ENCODE measurements around the gene PICK1. TPM values are rescaled to one million over a fixed set of nuclear protein-coding genes. Genes with fewer than 3 reads are reported as not detected.

PICK1 gene
- total RNA-seq, 1 donor from 2014 or later: 8.9 TPM

DNA sequence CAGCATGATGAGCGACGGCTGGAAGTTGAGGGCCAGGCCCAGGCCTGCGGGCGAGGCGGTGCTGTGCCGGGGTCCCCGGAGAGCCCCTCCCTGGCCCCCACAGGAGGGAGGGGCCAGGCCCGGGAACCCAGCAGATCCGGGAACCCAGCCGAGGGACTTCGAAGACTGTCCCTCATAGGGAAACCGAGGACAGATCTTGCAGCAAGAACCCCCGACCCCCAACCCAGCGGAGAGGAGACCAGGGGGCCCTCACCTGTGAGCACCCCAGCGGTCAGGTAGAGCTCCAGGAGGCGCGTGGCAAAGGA lies 24.4 kb downstream of the PICK1 start:
- H3K9me3 ChIP-seq (ENCODE audit: control insufficient read depth in 3 of 3, low read length in 3 of 3): no peaks in the 10 kb centered on the region
- peak overlapping the region in 1 of 3 donors; percentile 68 for H3K9ac ChIP-seq (ENCODE audit: low read depth in 1 of 3, low read length in 3 of 3)
- H3K4me1 ChIP-seq (ENCODE audit: control insufficient read depth in 3 of 3, insufficient read depth in 3 of 3, low read length in 3 of 3): peaks cover 12 to 16% (median 13%) of the 10 kb centered on the region in 3 donors
- H3K27me3 ChIP-seq (ENCODE audit: control insufficient read depth in 3 of 3, insufficient read depth in 3 of 3, low read length in 3 of 3): peaks cover 15 to 30% (median 23%) of the 10 kb centered on the region in 3 donors
- H3K4me3 ChIP-seq (ENCODE audit: low read length in 3 of 3): peak overlapping the region; percentile 2 to 70 (median 68)
- H3K36me3 ChIP-seq (ENCODE audit: control insufficient read depth in 3 of 3, insufficient read depth in 3 of 3, low read length in 3 of 3): peaks cover 0 to 2% (median 0%) of the 10 kb centered on the region in 3 donors
- no peak overlapping the region for H3K27ac ChIP-seq (ENCODE audit: low read depth, low read length)

DNA sequence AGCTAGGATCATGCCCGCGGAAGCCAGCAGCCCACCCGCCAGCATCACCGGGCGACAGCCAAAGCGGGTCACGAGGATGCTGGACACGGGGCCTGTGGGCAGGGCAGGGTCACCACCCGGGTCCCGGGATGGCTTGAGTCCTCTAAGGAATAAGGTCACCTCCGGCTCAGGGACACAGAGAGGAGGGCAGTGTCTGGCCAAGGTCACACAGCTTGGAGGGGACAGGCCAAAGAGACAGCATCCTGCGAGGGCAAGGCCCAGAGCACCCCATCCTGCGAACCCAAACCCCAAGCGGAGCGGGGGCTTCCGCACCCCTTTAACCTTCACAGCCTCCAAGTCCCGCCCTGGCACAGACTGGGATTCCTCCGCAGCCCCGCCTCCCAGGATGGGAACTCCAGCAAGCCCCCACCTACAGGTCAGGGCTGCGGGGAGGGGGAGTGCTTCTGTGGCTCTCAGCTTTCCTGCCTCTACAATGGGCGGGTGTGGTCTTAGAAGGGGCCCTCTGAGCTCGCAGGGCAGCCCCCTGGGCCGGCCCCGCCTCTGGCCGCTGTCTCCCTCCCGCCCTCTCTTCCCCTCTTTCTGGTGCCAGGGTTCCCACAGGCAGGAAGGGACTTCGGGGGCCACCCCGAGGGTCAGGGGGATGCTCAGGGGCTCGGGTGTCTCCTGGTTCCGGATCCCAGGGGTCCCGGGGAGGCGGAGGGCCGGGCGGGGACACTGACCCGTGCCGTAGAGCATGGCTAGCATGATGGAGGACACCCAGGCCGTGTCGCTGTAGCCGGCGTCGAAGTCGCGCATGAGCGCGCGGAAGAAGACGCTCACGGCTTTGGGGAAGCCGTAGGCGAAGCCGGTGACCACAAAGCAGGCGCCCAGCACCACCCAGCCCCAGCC lies 25.0 kb downstream of the PICK1 start:
- Histone ChIP-seq H3K27ac (ENCODE audit: low read depth, low read length) (no peak overlapping the region), H3K4me1 (ENCODE audit: control insufficient read depth in 3 of 3, insufficient read depth in 3 of 3, low read length in 3 of 3) (peaks cover 12 to 16% (median 13%) of the 10 kb centered on the region in 3 donors), H3K36me3 (ENCODE audit: control insufficient read depth in 3 of 3, insufficient read depth in 3 of 3, low read length in 3 of 3) (peaks cover 0 to 2% (median under 1%) of the 10 kb centered on the region in 3 donors), H3K9ac (ENCODE audit: low read depth in 1 of 3, low read length in 3 of 3) (peak overlapping the region in 1 of 3 donors; percentile 68), H3K9me3 (ENCODE audit: control insufficient read depth in 3 of 3, low read length in 3 of 3) (no peaks in the 10 kb centered on the region), H3K4me3 (ENCODE audit: low read length in 3 of 3) (peak overlapping the region; percentile 2 to 70 (median 5)), H3K27me3 (ENCODE audit: control insufficient read depth in 3 of 3, insufficient read depth in 3 of 3, low read length in 3 of 3) (peaks cover 15 to 30% (median 23%) of the 10 kb centered on the region in 3 donors)

DNA sequence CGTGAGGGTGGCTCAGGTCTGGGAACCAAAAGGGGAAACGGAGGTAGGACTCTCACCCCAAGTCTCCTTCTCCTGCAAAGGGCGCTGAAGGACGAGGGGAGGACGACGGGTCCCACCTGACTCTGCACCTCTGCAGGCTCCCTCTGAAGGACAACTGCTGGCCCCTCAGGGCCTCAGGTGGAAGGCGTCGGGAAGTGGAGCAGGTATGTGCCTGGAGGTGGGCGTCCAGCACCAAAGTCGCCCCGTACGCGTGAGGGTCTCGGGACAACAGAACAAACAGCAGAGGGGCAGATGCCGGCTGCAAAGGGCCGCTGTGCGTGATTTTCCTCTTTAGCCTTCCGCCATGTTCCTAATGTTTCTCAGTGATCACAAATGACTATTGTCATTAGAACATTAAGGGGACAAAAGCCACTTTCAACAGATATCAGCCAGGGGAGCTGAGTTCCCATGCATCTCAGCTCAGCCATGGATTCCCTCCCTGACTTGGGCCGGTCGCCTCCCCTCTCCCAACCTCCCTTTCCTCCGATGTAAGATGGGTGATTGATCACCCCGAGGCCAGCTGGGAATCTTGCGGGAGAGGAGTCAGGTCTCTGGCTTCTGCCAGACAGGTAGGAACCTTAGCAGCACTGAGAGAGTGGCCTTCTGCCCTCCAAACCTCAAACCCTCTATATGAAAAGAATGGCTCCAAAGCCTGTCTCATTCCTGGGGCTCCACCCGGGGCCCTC lies 25.9 kb downstream of the PICK1 start:
- H3K9ac ChIP-seq (ENCODE audit: low read depth in 1 of 3, low read length in 3 of 3): no peak overlapping the region
- no peaks in the 10 kb centered on the region for H3K9me3 ChIP-seq (ENCODE audit: control insufficient read depth in 3 of 3, low read length in 3 of 3)
- H3K36me3 ChIP-seq (ENCODE audit: control insufficient read depth in 3 of 3, insufficient read depth in 3 of 3, low read length in 3 of 3): peaks cover 0 to 5% (median 4%) of the 10 kb centered on the region in 3 donors
- no peak overlapping the region for H3K27ac ChIP-seq (ENCODE audit: low read depth, low read length)
- H3K4me1 ChIP-seq (ENCODE audit: control insufficient read depth in 3 of 3, insufficient read depth in 3 of 3, low read length in 3 of 3): peaks cover 12 to 16% (median 13%) of the 10 kb centered on the region in 3 donors
- no peak overlapping the region for H3K4me3 ChIP-seq (ENCODE audit: low read length in 3 of 3)
- H3K27me3 ChIP-seq (ENCODE audit: control insufficient read depth in 3 of 3, insufficient read depth in 3 of 3, low read length in 3 of 3): peaks cover 15 to 30% (median 25%) of the 10 kb centered on the region in 3 donors

DNA sequence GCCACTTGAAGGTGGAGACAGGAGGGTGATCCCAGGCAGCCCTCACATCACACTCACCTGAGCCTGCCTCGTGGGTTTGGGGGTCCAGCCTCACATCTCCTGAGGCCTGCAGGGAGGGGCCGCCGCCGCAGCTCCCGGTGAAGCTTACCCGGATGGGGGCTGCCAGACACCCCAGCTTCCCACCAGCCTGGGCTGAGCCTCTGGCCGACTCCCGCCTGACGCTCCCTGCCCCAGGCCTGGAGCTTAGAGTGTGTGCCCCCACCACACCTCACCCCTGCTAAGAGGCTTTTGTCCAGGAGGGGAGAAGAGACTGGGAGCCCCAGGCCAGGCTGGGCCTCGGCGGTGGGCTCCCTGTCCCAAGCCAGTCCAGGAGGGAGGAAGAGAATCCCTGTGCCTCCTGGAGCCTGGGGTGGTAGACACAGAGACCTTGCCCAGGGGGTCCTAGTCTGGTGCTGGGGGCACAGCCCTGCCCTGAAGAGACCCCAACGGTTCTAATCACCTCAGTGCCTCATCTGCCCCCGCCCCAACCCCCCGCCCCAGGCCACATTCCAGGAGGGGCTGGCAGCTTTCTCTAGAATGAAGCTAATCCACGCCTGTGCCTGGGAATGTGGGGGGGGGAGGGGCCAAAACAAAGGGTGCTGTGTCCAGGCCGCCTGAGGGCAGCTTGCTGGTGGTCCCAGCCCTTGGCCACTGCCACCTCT lies 26.9 kb downstream of the PICK1 start, which contains the start of gene SLC16A8:
Gene SLC16A8 (minus strand): TSS at position 254 of the 701 bp plus-strand sequence. CDS start 1,311 bp downstream, outside the sequence.
- H3K4me3 ChIP-seq (ENCODE audit: low read length in 3 of 3): no peak within 1 kb of the TSS
- peaks cover 12 to 19% (median 13%) of the 10 kb centered on the region in 3 donors for H3K4me1 ChIP-seq (ENCODE audit: control insufficient read depth in 3 of 3, insufficient read depth in 3 of 3, low read length in 3 of 3)
- peaks cover 18 to 33% (median 30%) of the 10 kb centered on the region in 3 donors for H3K27me3 ChIP-seq (ENCODE audit: control insufficient read depth in 3 of 3, insufficient read depth in 3 of 3, low read length in 3 of 3)
- H3K27ac ChIP-seq (ENCODE audit: low read depth, low read length): no peak within 1 kb of the TSS
- H3K36me3 ChIP-seq (ENCODE audit: control insufficient read depth in 3 of 3, insufficient read depth in 3 of 3, low read length in 3 of 3): peaks cover 0 to 5% (median 4%) of the 10 kb centered on the region in 3 donors
- no peaks in the 10 kb centered on the region for H3K9me3 ChIP-seq (ENCODE audit: control insufficient read depth in 3 of 3, low read length in 3 of 3)
- no peak within 1 kb of the TSS for H3K9ac ChIP-seq (ENCODE audit: low read depth in 1 of 3, low read length in 3 of 3)

DNA sequence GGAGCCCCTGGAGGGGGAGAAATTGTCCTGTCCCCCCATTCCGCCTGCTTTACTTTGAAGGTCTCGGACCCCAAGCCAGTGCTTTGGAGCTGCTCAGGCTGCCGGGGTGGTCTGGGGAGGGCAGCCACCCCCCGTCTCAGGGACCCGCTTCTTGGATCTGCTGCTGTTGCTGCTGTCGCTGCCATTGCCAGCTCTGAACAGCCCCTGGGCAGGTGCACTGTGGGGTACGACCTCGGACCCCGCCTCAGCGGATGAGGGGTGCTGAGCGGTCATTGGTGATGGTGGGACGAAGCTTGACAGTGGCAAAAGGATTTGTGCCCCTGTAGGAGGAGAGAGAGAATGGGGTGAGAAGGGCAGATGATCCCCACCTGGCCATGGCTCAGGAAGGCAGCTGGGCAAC lies 27.9 kb downstream of the PICK1 start:
- no peak overlapping the region for H3K9ac ChIP-seq (ENCODE audit: low read depth in 1 of 3, low read length in 3 of 3)
- no peak overlapping the region for H3K4me3 ChIP-seq (ENCODE audit: low read length in 3 of 3)
- H3K9me3 ChIP-seq (ENCODE audit: control insufficient read depth in 3 of 3, low read length in 3 of 3): no peaks in the 10 kb centered on the region
- peaks cover 12 to 19% (median 13%) of the 10 kb centered on the region in 3 donors for H3K4me1 ChIP-seq (ENCODE audit: control insufficient read depth in 3 of 3, insufficient read depth in 3 of 3, low read length in 3 of 3)
- H3K27ac ChIP-seq (ENCODE audit: low read depth, low read length): no peak overlapping the region
- H3K27me3 ChIP-seq (ENCODE audit: control insufficient read depth in 3 of 3, insufficient read depth in 3 of 3, low read length in 3 of 3): peaks cover 25 to 37% (median 34%) of the 10 kb centered on the region in 3 donors
- H3K36me3 ChIP-seq (ENCODE audit: control insufficient read depth in 3 of 3, insufficient read depth in 3 of 3, low read length in 3 of 3): peaks cover 0 to 5% (median 4%) of the 10 kb centered on the region in 3 donors

DNA sequence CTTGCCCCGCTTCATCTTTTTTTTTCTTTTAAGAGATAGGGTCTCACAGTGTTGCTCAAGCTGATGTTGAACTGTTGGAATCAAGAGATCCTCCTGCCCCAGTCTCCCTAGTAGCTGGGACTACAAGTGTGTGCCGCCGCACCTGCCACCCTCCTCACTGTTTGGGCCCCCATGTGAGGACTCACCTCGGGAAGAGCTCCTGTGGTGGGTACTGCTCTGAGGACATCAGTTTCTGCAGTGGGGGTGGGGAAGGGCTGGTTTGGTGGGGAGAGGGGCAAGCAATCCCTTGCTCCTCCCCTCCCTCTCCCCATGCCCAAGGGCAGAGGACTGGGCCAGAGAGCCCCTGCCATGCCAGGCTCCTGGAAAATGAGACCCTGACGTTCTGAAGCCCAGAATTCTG lies 28.3 kb downstream of the PICK1 start:
- no peak overlapping the region for H3K27ac ChIP-seq (ENCODE audit: low read depth, low read length)

DNA sequence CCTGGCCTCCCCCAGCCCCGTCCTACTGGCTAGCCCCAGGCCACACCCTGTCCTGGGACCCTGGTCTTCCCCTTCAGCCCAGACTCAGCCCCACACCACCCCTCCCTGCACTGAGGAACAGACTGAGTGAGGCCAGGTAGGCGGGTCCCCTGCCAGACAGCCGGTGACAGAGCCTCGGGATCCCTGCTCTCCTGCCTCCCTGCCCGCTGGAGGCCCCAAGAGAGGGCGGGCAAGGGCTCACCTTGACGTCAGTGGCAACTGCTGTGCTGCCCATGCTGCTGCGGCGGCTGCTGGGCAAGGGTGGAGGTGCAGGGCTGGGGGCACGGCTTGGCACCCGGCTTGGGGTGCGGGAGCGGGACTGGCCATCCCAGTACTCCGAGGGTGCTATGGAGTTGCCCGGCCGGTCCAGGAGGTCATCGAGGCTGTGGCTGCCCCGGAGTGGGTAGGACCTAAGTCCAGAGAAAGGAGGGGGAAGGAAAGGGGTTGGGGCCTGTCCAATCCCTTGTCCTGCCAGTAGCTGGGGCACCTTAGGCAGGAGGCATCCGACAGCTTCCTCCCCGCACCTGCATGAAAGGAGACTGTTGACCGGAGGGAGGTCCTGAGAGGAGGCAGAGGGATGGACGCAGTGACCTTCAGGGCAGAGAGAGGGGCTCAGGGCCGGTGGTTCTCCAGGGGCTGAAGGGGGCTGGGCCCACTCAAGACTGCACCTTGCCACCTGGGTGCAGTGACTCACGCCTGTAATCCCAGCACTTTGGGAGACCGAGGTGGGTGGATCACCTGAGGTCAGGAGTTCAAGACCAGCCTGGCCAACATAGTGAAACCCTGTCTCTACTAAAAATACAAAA lies 29.0 kb downstream of the PICK1 start:
- peaks cover 0 to 5% (median 4%) of the 10 kb centered on the region in 3 donors for H3K36me3 ChIP-seq (ENCODE audit: control insufficient read depth in 3 of 3, insufficient read depth in 3 of 3, low read length in 3 of 3)
- no peak overlapping the region for H3K4me3 ChIP-seq (ENCODE audit: low read length in 3 of 3)
- peaks cover 25 to 29% (median 25%) of the 10 kb centered on the region in 3 donors for H3K27me3 ChIP-seq (ENCODE audit: control insufficient read depth in 3 of 3, insufficient read depth in 3 of 3, low read length in 3 of 3)

More for the DNA sequence above, 28.3 kb downstream of the PICK1 start:
- H3K36me3 ChIP-seq (ENCODE audit: control insufficient read depth in 3 of 3, insufficient read depth in 3 of 3, low read length in 3 of 3): peaks cover 0 to 5% (median 4%) of the 10 kb centered on the region in 3 donors
- no peaks in the 10 kb centered on the region for H3K9me3 ChIP-seq (ENCODE audit: control insufficient read depth in 3 of 3, low read length in 3 of 3)
- no peak overlapping the region for H3K4me3 ChIP-seq (ENCODE audit: low read length in 3 of 3)
- no peak overlapping the region for H3K9ac ChIP-seq (ENCODE audit: low read depth in 1 of 3, low read length in 3 of 3)
- H3K4me1 ChIP-seq (ENCODE audit: control insufficient read depth in 3 of 3, insufficient read depth in 3 of 3, low read length in 3 of 3): peaks cover 12 to 19% (median 13%) of the 10 kb centered on the region in 3 donors
- H3K27me3 ChIP-seq (ENCODE audit: control insufficient read depth in 3 of 3, insufficient read depth in 3 of 3, low read length in 3 of 3): peaks cover 25 to 36% (median 30%) of the 10 kb centered on the region in 3 donors

DNA sequence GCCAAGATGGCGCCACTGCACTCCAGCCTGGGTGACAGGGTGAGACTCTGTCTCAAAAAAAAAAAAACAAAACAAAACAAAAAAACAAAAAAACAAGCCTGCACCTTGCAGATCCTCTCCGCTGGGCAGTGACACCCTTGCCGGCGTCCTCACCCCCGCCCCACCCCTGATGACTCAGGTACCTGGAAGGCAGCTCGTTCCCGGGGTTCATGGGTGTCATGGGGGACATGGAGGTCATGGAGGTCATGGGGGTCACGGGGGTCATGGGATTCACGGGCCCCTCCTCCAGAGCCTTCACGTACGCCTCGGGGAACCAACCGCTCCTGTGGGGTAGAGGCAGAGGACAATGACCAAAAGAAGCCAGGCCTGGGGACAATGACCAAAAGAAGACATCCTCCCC lies 29.7 kb downstream of the PICK1 start:
- no peak overlapping the region for H3K27ac ChIP-seq (ENCODE audit: low read depth, low read length)
- no peak overlapping the region for H3K9ac ChIP-seq (ENCODE audit: low read depth in 1 of 3, low read length in 3 of 3)
- peaks cover under 1 to 7% (median under 1%) of the 10 kb centered on the region in 3 donors for H3K4me1 ChIP-seq (ENCODE audit: control insufficient read depth in 3 of 3, insufficient read depth in 3 of 3, low read length in 3 of 3)
- H3K36me3 ChIP-seq (ENCODE audit: control insufficient read depth in 3 of 3, insufficient read depth in 3 of 3, low read length in 3 of 3): peaks cover 0 to 5% (median 4%) of the 10 kb centered on the region in 3 donors
- no peak overlapping the region for H3K4me3 ChIP-seq (ENCODE audit: low read length in 3 of 3)
- peaks cover 19 to 22% (median 22%) of the 10 kb centered on the region in 3 donors for H3K27me3 ChIP-seq (ENCODE audit: control insufficient read depth in 3 of 3, insufficient read depth in 3 of 3, low read length in 3 of 3)
- H3K9me3 ChIP-seq (ENCODE audit: control insufficient read depth in 3 of 3, low read length in 3 of 3): no peaks in the 10 kb centered on the region

More for the DNA sequence above, 29.0 kb downstream of the PICK1 start:
- no peak overlapping the region for H3K9ac ChIP-seq (ENCODE audit: low read depth in 1 of 3, low read length in 3 of 3)
- H3K27ac ChIP-seq (ENCODE audit: low read depth, low read length): no peak overlapping the region
- peaks cover 6 to 13% (median 7%) of the 10 kb centered on the region in 3 donors for H3K4me1 ChIP-seq (ENCODE audit: control insufficient read depth in 3 of 3, insufficient read depth in 3 of 3, low read length in 3 of 3)
- no peaks in the 10 kb centered on the region for H3K9me3 ChIP-seq (ENCODE audit: control insufficient read depth in 3 of 3, low read length in 3 of 3)

DNA sequence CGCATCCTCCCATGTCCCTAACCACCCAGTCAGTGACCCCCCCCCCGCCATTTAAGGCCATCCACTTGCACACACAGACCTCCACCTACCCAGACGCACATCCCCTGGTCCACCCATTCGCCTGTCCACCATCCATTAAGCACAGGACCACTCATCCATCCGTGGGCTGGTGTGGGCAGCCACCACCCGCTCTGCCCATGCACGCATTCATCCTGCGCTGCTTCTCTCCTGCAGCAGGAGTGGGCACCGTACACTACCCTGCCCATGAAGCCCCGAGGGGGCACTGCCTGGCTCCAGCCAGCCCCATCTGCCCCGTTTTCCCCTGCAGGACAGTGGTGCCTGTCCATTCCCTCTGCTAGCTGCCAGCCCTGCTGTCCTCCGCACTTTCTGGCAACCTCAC lies 30.7 kb downstream of the PICK1 start:
- Histone ChIP-seq H3K4me1 (ENCODE audit: control insufficient read depth in 3 of 3, insufficient read depth in 3 of 3, low read length in 3 of 3) (peaks cover 0 to 3% (median 0%) of the 10 kb centered on the region in 3 donors), H3K4me3 (ENCODE audit: low read length in 3 of 3) (no peak overlapping the region), H3K27ac (ENCODE audit: low read depth, low read length) (no peak overlapping the region), H3K36me3 (ENCODE audit: control insufficient read depth in 3 of 3, insufficient read depth in 3 of 3, low read length in 3 of 3) (peaks cover 0 to 5% (median 4%) of the 10 kb centered on the region in 3 donors), H3K9me3 (ENCODE audit: control insufficient read depth in 3 of 3, low read length in 3 of 3) (no peaks in the 10 kb centered on the region), H3K9ac (ENCODE audit: low read depth in 1 of 3, low read length in 3 of 3) (no peak overlapping the region), H3K27me3 (ENCODE audit: control insufficient read depth in 3 of 3, insufficient read depth in 3 of 3, low read length in 3 of 3) (peaks cover 12 to 17% (median 13%) of the 10 kb centered on the region in 3 donors)

Data from skeletal muscle tissue (tissue), 4 donors.